AG09309 (cell line): ENCODE data around the gene ERBB4.

Source experiments
- DNase-seq: peaks from one replicate; pipeline ENCODE4 v3.0.0-alpha.2; 2010; ENCODE audit warnings: low read depth
- H3K4me3 ChIP-seq: 2 replicates; pipeline ENCODE4 v1.5.1; 2011; ENCODE audit warnings: mild to moderate bottlenecking, low read depth, low read length, moderate library complexity; ENCODE audit not compliant: control insufficient read depth
- CTCF ChIP-seq: IDR thresholded peaks from 2 replicates; pipeline ENCODE4 v1.5.1; 2011; ENCODE audit warnings: mild to moderate bottlenecking, low read depth, low read length, inconsistent platforms; ENCODE audit not compliant: insufficient read depth, control insufficient read depth; ENCODE audit errors: missing control alignments

Gene ERBB4

GRCh38 chr2:212448698-212449097 lies 89.9 kb downstream of the ERBB4 start:
- DNase-seq = no peak
- no peak overlapping the region for H3K4me3 ChIP-seq
- no peak for TF ChIP-seq CTCF

GRCh38 chr2:212441821-212442220 lies 96.8 kb downstream of the ERBB4 start:
- TF ChIP-seq CTCF = no peak
- DNase-seq = no peak
- H3K4me3 ChIP-seq = no peak overlapping the region

- no peak for DNase-seq
- no peak overlapping the region for H3K4me3 ChIP-seq
- no peak for TF ChIP-seq CTCF
Measured at GRCh38 chr2:212441141-212441540, 97.5 kb downstream of the ERBB4 start.

GRCh38 chr2:212428681-212429478 lies 109.7 kb downstream of the ERBB4 start:
- no peak overlapping the region for H3K4me3 ChIP-seq
- no peak for TF ChIP-seq CTCF
- DNase-seq = no peak

- TF ChIP-seq CTCF = no peak
- H3K4me3 ChIP-seq = no peak overlapping the region
- no peak for DNase-seq
Measured at GRCh38 chr2:212427638-212428037, 111.0 kb downstream of the ERBB4 start.

- DNase-seq = no peak
- TF ChIP-seq CTCF = no peak
- no peak overlapping the region for H3K4me3 ChIP-seq
Measured at GRCh38 chr2:212426637-212427412, 111.8 kb downstream of the ERBB4 start.
